ENCODE results near the gene JUND. TPM values are rescaled to one million over a fixed set of nuclear protein-coding genes. Genes with fewer than 3 reads are reported as not detected.

The JUND gene
- total RNA-seq, 1 experiment from 2014 or later: 151 TPM

DNA sequence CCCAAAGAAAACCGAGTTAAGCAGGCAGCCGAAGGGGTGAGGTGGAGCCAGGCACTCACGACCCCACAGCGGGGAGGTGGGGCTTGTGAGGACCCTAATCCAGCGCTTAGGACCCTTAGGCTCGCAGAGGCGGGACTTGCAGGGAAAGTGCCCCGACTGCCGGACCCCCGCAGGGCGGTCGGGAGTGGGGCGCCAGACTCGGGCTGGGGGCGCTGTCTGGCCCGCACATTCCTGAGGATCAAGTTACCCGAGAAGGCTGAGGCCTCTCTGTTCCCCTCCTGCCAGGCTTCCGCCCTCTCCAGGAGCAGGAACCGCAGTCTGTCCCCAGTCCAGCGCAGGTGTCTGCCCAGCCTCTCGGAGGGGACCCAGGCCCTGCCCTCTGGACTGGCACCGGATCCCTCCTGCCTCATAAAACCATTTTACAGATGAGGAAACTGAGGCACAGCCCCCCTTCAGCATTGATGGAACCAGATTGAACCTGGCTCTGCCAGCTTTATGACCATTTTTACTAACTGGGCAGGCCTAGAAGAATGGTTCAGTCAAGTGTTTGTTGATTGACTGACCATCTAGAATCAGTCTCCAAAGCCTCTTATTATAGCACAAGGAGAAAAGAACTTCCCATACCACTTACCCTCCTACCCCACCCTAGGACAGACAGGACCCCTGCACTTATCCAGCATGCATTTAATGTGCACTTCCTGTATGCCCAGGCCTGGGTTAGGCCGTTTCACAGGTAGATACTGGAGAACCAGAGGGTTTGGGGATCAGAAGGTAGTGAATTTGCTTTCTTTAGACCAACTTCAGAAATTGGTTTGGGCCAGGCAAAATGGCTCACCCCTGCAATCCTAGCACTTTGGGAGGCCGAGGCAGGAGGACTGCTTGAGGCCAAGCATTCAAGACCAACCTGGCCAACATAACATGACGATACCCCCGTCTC, 6.7 kb upstream of the JUND start:
- intact Hi-C loops (cut with micrococcal nuclease): no loop called here
- Histone ChIP-seq H3K9me3 (ENCODE audit: low read length) (no peaks in the 10 kb centered on the region), H4K20me1 (ENCODE audit: low read length) (no peaks in the 10 kb centered on the region), H3K9me2 (replicated peaks; ENCODE audit: low read length) (no peaks in the 10 kb centered on the region), H3F3A (ENCODE audit: low read length, unreplicated experiment) (no peaks in the 10 kb centered on the region), H3K27me3 (ENCODE audit: low read length) (no peaks in the 10 kb centered on the region), H3K4me2 (ENCODE audit: low read length) (no peak overlapping the region), H3K79me2 (ENCODE audit: low read length) (no peaks in the 10 kb centered on the region), H3K9ac (ENCODE audit: low read length) (no peak overlapping the region), H3K36me3 (ENCODE audit: low read depth, low read length) (no peaks in the 10 kb centered on the region), H3K4me1 (ENCODE audit: insufficient read depth, low read length) (peaks cover 15% of the 10 kb centered on the region), H3K27ac (ENCODE audit: low read length) (no peak overlapping the region), H2AFZ (ENCODE audit: low read length) (no peak overlapping the region), H3K4me3 (ENCODE audit: low read length) (no peak overlapping the region)
- TF ChIP-seq, protein P1, sequence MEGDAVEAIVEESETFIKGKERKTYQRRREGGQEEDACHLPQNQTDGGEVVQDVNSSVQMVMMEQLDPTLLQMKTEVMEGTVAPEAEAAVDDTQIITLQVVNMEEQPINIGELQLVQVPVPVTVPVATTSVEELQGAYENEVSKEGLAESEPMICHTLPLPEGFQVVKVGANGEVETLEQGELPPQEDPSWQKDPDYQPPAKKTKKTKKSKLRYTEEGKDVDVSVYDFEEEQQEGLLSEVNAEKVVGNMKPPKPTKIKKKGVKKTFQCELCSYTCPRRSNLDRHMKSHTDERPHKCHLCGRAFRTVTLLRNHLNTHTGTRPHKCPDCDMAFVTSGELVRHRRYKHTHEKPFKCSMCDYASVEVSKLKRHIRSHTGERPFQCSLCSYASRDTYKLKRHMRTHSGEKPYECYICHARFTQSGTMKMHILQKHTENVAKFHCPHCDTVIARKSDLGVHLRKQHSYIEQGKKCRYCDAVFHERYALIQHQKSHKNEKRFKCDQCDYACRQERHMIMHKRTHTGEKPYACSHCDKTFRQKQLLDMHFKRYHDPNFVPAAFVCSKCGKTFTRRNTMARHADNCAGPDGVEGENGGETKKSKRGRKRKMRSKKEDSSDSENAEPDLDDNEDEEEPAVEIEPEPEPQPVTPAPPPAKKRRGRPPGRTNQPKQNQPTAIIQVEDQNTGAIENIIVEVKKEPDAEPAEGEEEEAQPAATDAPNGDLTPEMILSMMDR (conservative IDR thresholded peaks at IDR 0.05; ENCODE audit: low read depth, low read length): no peak
- no peak for TF ChIP-seq EZH2 (IDR thresholded peaks at IDR 0.05; ENCODE audit: low read length, unreplicated experiment)
- no peak for TF ChIP-seq EZH2phosphoT487 (IDR thresholded peaks at IDR 0.05; ENCODE audit: borderline replicate concordance, low read length)
- BruUV-seq (replicated peaks): no TSS peak
- no peak for ATAC-seq
- DNase-seq: no peak
- ChIA-PET CTCF (no interaction called here), POLR2A (ENCODE audit: unreplicated experiment) (no interaction called here)

DNA sequence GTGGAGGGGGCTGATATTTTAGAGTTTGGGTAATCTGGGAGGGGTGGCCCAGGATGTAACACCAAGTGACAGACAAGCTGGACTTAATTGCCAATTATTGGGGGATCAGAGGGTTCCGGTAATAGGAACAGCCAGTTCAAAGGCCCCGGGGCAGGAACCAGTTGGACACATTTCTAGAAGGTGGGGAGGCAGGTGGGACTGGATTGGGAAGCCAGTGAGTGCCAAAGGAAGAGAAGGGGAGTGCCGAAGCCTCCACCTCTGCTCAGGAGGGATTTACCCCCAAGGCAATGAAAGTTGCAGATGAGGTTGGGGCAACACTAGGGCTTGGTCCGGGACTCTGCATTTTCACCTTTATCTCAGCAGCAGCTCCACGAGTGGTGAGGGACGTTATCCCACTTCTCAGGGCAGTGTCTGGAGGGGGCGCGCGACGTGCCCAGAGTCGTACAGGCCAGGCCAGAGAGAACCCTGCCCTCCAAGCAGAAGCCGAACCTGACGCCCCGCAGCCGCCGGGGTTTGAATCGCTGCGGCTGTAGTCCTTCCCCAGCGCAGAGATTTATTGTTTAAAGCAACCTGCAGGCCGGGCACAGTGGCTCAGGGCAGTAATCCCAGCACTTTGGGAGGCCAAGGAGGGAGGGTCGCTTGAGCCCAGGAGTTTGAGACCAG, 5.7 kb upstream of the JUND start:
- H3K36me3 ChIP-seq (ENCODE audit: low read depth, low read length): no peaks in the 10 kb centered on the region

More for the DNA sequence above, 5.7 kb upstream of the JUND start:
- H3K9me2 ChIP-seq (replicated peaks; ENCODE audit: low read length): no peaks in the 10 kb centered on the region
- CTCF ChIA-PET: no interaction called here
- no peak for ATAC-seq
- no peaks in the 10 kb centered on the region for H3K27me3 ChIP-seq (ENCODE audit: low read length)
- POLR2A ChIA-PET (ENCODE audit: unreplicated experiment): no interaction called here
- H3K4me2 ChIP-seq (ENCODE audit: low read length): no peak overlapping the region
- H3K4me3 ChIP-seq (ENCODE audit: low read length): no peak overlapping the region
- TF ChIP-seq EZH2phosphoT487 (IDR thresholded peaks at IDR 0.05; ENCODE audit: borderline replicate concordance, low read length) (no peak), EZH2 (IDR thresholded peaks at IDR 0.05; ENCODE audit: low read length, unreplicated experiment) (no peak)
- TF ChIP-seq, protein P1 (conservative IDR thresholded peaks at IDR 0.05; ENCODE audit: low read depth, low read length): no peak
- H4K20me1 ChIP-seq (ENCODE audit: low read length): no peaks in the 10 kb centered on the region
- intact Hi-C loops (cut with micrococcal nuclease): no loop called here
- H3F3A ChIP-seq (ENCODE audit: low read length, unreplicated experiment): no peaks in the 10 kb centered on the region
- no peaks in the 10 kb centered on the region for H3K9me3 ChIP-seq (ENCODE audit: low read length)
- H3K79me2 ChIP-seq (ENCODE audit: low read length): no peaks in the 10 kb centered on the region
- no peak for DNase-seq
- no peak overlapping the region for H2AFZ ChIP-seq (ENCODE audit: low read length)
- peaks cover 14% of the 10 kb centered on the region for H3K4me1 ChIP-seq (ENCODE audit: insufficient read depth, low read length)
- H3K27ac ChIP-seq (ENCODE audit: low read length): no peak overlapping the region
- no peak overlapping the region for H3K9ac ChIP-seq (ENCODE audit: low read length)
- no TSS peak for BruUV-seq (replicated peaks)

Data from PC-3 (cell line).